Fibroblast of lung (primary cell): ENCODE data around the gene ATXN1. TPM values are rescaled to one million over a fixed set of nuclear protein-coding genes. Genes with fewer than 3 reads are reported as not detected.

Experiments used
- DNase-seq, 2 donors: peaks; one replicate each; pipeline versions ENCODE4 v3.0.0 to v3.0.0-alpha.2; 2010; ENCODE audit warnings: low read depth in 2 of 2
- H2AFZ ChIP-seq: 2 replicates; pipeline ENCODE4 v1.5.1; 2012; ENCODE audit warnings: low read length, control low read depth, inconsistent platforms
- H3K27ac ChIP-seq: 2 replicates; pipeline ENCODE4 v1.5.1; 2011; ENCODE audit warnings: low read length, control low read depth; ENCODE audit not compliant: insufficient read depth
- H3K27me3 ChIP-seq: 2 replicates; pipeline ENCODE4 v1.5.1; 2011; ENCODE audit warnings: mild to moderate bottlenecking, low read length; ENCODE audit not compliant: control insufficient read depth, insufficient read depth
- H3K36me3 ChIP-seq: 2 replicates; pipeline ENCODE4 v1.5.1; 2011; ENCODE audit warnings: low read length; ENCODE audit not compliant: control insufficient read depth, insufficient read depth
- H3K4me1 ChIP-seq: 2 replicates; pipeline ENCODE4 v1.5.1; 2011; ENCODE audit warnings: low read length; ENCODE audit not compliant: control insufficient read depth, insufficient read depth; ENCODE audit errors: extremely low read depth
- H3K4me2 ChIP-seq: 2 replicates; pipeline ENCODE4 v1.5.1; 2011; ENCODE audit warnings: low read length, control low read depth; ENCODE audit not compliant: insufficient read depth; ENCODE audit errors: extremely low read depth
- H3K4me3 ChIP-seq, 4 experiments: fragments of 200-600 bp in 1 of 4; sonication (generic) in 1 of 4; replicated peaks in 1 of 4; 2 replicates each; pipeline ENCODE4 v1.5.1; 2011 to 2016; ENCODE audit warnings: low read length in 4 of 4, low read depth in 3 of 4, mild to moderate bottlenecking in 3 of 4, control low read depth in 2 of 4, inconsistent platforms in 1 of 4, mixed read lengths in 1 of 4; ENCODE audit not compliant: insufficient read depth in 1 of 4; ENCODE audit errors: control extremely low read depth in 1 of 4
- H3K79me2 ChIP-seq: 2 replicates; pipeline ENCODE4 v1.5.1; 2012; ENCODE audit warnings: mild to moderate bottlenecking, low read length, inconsistent platforms; ENCODE audit not compliant: control insufficient read depth, insufficient read depth
- H3K9ac ChIP-seq: 2 replicates; pipeline ENCODE4 v1.5.1; 2011; ENCODE audit warnings: mild to moderate bottlenecking, low read length, control low read depth; ENCODE audit not compliant: insufficient read depth
- H3K9me3 ChIP-seq: 2 replicates; pipeline ENCODE4 v1.5.1; 2012; ENCODE audit warnings: low read depth, low read length; ENCODE audit not compliant: control insufficient read depth, insufficient read depth
- H4K20me1 ChIP-seq: 2 replicates; pipeline ENCODE4 v1.5.1; 2011; ENCODE audit warnings: low read length; ENCODE audit not compliant: control insufficient read depth, insufficient read depth; ENCODE audit errors: extremely low read depth
- EZH2 ChIP-seq: IDR thresholded peaks from 2 replicates; pipeline ENCODE4 v1.5.1; 2012; ENCODE audit warnings: low read length, control low read depth, mild to moderate bottlenecking; ENCODE audit errors: missing control alignments
- polyA plus RNA-seq, 2 donors: library from polyadenylated mRNA; depleted of rRNA in 1 of 2; stranded (reverse) in 1 of 2; unstranded in 1 of 2; fragments of >200 nt; gene quantifications; 2 replicates each; pipeline ENCODE4 v1.2.1, GENCODE V29; 2011 to 2012; ENCODE audit warnings: missing spikeins in 1 of 2
- total RNA-seq: library from RNA; depleted of rRNA; stranded (reverse); fragments of >200 nt; gene quantifications from 2 replicates; pipeline ENCODE4 v1.2.1, GENCODE V29; 2014
- TF ChIP-seq, protein P1 (sequence below), 2 donors: IDR thresholded peaks in 1 of 2; conservative IDR thresholded peaks in 1 of 2; 1 replicate in 1 of 2; 2 replicates in 1 of 2; pipeline ENCODE4 v1.5.1; 2011 to 2012; ENCODE audit warnings: low read length in 2 of 2, control low read depth in 1 of 2, inconsistent platforms in 1 of 2, low read depth in 1 of 2, mild to moderate bottlenecking in 1 of 2

ATXN1 gene
- total and polyA plus RNA-seq, 2 donors (not counting 1 experiment from before 2014, with no cell fraction given): 15.8 to 40.5 TPM

DNA sequence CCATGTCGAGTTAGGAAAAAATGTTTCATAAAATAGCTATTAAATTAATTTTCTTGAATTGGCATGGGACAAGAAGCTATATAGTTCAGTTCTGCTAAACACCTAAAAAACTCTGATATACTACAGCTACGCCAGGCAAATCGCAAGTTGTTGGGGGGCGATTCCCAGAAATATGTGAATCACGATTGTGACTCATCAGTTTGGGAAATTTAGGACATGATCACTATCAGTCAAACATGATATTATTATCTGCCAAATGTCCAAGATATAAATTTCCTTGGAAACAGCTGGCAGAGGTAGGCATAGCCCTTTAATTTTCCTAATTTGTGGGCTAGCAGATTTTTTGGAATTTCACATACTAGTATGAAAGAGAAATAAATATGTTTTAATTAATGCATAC is 123.6 kb downstream of the ATXN1 start:
- Histone ChIP-seq H3K9ac (no peak overlapping the region), H3K79me2 (no peaks in the 10 kb centered on the region), H2AFZ (no peak overlapping the region), H3K4me2 (no peak overlapping the region), H3K27ac (no peak overlapping the region), H3K4me1 (peaks cover 11% of the 10 kb centered on the region), H3K27me3 (no peaks in the 10 kb centered on the region), H3K36me3 (no peaks in the 10 kb centered on the region), H4K20me1 (no peaks in the 10 kb centered on the region), H3K9me3 (no peaks in the 10 kb centered on the region), H3K4me3 (no peak overlapping the region)
- peak in 1 of 2 donors; percentile 52 for DNase-seq
- TF ChIP-seq EZH2: no peak
- TF ChIP-seq, protein P1, sequence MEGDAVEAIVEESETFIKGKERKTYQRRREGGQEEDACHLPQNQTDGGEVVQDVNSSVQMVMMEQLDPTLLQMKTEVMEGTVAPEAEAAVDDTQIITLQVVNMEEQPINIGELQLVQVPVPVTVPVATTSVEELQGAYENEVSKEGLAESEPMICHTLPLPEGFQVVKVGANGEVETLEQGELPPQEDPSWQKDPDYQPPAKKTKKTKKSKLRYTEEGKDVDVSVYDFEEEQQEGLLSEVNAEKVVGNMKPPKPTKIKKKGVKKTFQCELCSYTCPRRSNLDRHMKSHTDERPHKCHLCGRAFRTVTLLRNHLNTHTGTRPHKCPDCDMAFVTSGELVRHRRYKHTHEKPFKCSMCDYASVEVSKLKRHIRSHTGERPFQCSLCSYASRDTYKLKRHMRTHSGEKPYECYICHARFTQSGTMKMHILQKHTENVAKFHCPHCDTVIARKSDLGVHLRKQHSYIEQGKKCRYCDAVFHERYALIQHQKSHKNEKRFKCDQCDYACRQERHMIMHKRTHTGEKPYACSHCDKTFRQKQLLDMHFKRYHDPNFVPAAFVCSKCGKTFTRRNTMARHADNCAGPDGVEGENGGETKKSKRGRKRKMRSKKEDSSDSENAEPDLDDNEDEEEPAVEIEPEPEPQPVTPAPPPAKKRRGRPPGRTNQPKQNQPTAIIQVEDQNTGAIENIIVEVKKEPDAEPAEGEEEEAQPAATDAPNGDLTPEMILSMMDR (conservative IDR thresholded peaks at IDR 0.05 in 1 of 2, IDR thresholded peaks at IDR 0.05 in 1 of 2; ENCODE audit: low read depth in 1 of 2, low read length in 2 of 2): no peak

DNA sequence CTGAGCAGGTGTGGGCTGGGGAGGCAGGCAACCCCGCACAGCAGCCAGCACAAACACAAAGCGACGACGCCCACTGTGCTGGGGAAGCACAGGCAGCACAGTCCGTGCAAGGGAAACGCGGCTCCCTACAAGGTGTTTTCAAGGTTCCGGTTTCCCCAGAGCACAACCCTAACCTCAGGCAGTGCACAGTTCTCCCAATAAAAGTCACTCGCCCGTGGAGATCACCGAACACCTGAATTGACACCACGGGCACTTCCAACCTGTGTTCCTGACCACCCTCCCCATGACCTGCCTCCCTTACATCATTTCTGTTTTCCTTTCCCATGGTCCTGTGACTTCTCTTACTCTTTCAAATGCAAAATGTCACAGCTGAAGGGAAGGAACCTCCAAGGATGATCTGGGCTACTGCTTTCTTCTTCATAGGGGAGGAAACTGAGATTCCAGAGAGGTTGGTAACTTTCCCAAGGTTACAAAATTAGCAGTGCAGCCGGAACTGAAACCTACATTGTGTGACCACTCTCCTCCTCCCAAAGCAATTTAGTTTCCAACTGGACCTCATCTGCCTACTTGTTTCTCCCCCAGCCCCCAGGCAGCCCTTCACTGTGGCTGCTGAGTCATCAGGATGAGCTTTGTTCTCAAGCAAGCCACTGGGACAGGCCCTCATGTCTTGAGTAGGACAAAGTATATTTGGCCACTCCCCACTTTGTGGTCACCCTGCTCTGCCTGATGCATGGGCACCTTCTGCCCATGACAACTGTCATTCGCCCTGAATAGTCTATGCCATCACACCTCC is 125.3 kb downstream of the ATXN1 start:
- no peak overlapping the region for H3K27ac ChIP-seq
- TF ChIP-seq EZH2: no peak
- TF ChIP-seq, protein P1 (conservative IDR thresholded peaks at IDR 0.05 in 1 of 2, IDR thresholded peaks at IDR 0.05 in 1 of 2; ENCODE audit: low read depth in 1 of 2, low read length in 2 of 2): no peak
- H3K79me2 ChIP-seq: no peaks in the 10 kb centered on the region
- peak; percentile 34 to 92 for DNase-seq
- H3K4me3 ChIP-seq: no peak overlapping the region
- peaks cover 11% of the 10 kb centered on the region for H3K4me1 ChIP-seq
- H3K9me3 ChIP-seq: no peaks in the 10 kb centered on the region
- no peaks in the 10 kb centered on the region for H3K36me3 ChIP-seq
- no peak overlapping the region for H3K4me2 ChIP-seq
- H4K20me1 ChIP-seq: no peaks in the 10 kb centered on the region
- H2AFZ ChIP-seq: no peak overlapping the region
- no peak overlapping the region for H3K9ac ChIP-seq
- no peaks in the 10 kb centered on the region for H3K27me3 ChIP-seq

DNA sequence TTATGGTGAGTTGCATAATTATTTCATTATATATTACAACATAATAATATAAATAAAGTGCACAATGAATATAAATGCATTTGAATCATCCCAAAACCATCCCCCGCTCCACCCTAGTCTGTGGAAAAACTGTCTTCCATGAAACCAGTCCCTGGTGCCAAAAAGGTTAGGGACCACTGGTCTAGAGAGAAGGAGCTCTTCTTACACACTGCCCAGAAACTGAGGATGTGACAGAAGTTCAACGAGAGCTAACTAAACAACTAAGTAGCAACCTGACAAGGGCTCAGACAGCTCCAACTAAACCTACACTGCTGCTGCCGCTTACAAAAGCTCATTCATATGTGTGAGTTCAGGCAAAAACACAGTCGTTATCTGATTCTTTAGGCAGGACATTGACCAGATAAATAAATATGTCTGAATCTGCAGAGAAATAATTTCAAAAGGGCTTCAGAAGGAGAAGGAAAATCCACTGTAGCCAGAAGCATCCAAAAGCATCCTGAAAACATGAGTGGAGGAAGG is 125.9 kb downstream of the ATXN1 start:
- no peak overlapping the region for H3K4me2 ChIP-seq
- TF ChIP-seq, protein P1 (conservative IDR thresholded peaks at IDR 0.05 in 1 of 2, IDR thresholded peaks at IDR 0.05 in 1 of 2; ENCODE audit: low read depth in 1 of 2, low read length in 2 of 2): no peak
- TF ChIP-seq EZH2: no peak
- no peak overlapping the region for H3K27ac ChIP-seq
- H4K20me1 ChIP-seq: no peaks in the 10 kb centered on the region
- H3K36me3 ChIP-seq: no peaks in the 10 kb centered on the region
- no peak overlapping the region for H2AFZ ChIP-seq
- DNase-seq: peak in 1 of 2 donors; percentile 21
- H3K27me3 ChIP-seq: no peaks in the 10 kb centered on the region
- peaks cover 11% of the 10 kb centered on the region for H3K4me1 ChIP-seq
- no peaks in the 10 kb centered on the region for H3K79me2 ChIP-seq
- no peaks in the 10 kb centered on the region for H3K9me3 ChIP-seq
- H3K9ac ChIP-seq: no peak overlapping the region
- H3K4me3 ChIP-seq: no peak overlapping the region
